H9 (cell line): Measurements from ENCODE around the gene DCC. TPM values are rescaled to one million over a fixed set of nuclear protein-coding genes. Genes with fewer than 3 reads are reported as not detected.

Experiments used
- DNase-seq: peaks from one replicate; pipeline ENCODE4 v3.0.0-alpha.2; 2017
- H2AFZ ChIP-seq: one replicate; pipeline ENCODE4 v1.6.1; 2013; ENCODE audit warnings: mild to moderate bottlenecking, low read length, control low read depth, moderate library complexity
- H2AK5ac ChIP-seq: 2 replicates; pipeline ENCODE4 v1.6.1; 2013; ENCODE audit warnings: low read length, control low read depth, mixed read lengths; ENCODE audit not compliant: insufficient read length
- H2BK120ac ChIP-seq: one replicate; pipeline ENCODE4 v1.6.1; 2013; ENCODE audit warnings: low read depth, mild to moderate bottlenecking, low read length, control low read depth, inconsistent platforms; ENCODE audit not compliant: poor library complexity, severe bottlenecking
- H2BK12ac ChIP-seq: 2 replicates; pipeline ENCODE4 v1.6.1; 2013; ENCODE audit warnings: low read length, control low read depth, mixed read lengths, low read depth; ENCODE audit not compliant: insufficient read length
- H2BK15ac ChIP-seq: 2 replicates; pipeline ENCODE4 v1.6.1; 2013; ENCODE audit warnings: low read depth, low read length, control low read depth
- H2BK20ac ChIP-seq: one replicate; pipeline ENCODE4 v1.6.1; 2013; ENCODE audit warnings: low read depth, mild to moderate bottlenecking, low read length, control low read depth, inconsistent platforms; ENCODE audit not compliant: poor library complexity, severe bottlenecking
- H2BK5ac ChIP-seq: 2 replicates; pipeline ENCODE4 v1.6.1; 2013; ENCODE audit warnings: low read length, control low read depth, mixed read lengths; ENCODE audit not compliant: insufficient read length
- H3K14ac ChIP-seq: 2 replicates; pipeline ENCODE4 v1.6.1; 2013; ENCODE audit warnings: low read length, control low read depth; ENCODE audit not compliant: insufficient read depth
- H3K18ac ChIP-seq: 2 replicates; pipeline ENCODE4 v1.6.1; 2013; ENCODE audit warnings: low read depth, mild to moderate bottlenecking, mixed read lengths, low read length, control low read depth; ENCODE audit not compliant: insufficient read length
- H3K23ac ChIP-seq: 2 replicates; pipeline ENCODE4 v1.6.1; 2013; ENCODE audit warnings: low read length, control low read depth, mixed read lengths, low read depth; ENCODE audit not compliant: insufficient read length
- H3K23me2 ChIP-seq: 2 replicates; pipeline ENCODE4 v1.6.1; 2013; ENCODE audit warnings: low read depth, mild to moderate bottlenecking, mixed read lengths, low read length, control low read depth; ENCODE audit not compliant: insufficient read length, poor library complexity, severe bottlenecking
- H3K27ac ChIP-seq: 2 replicates; pipeline ENCODE4 v1.5.1; 2013; ENCODE audit warnings: low read length, control low read depth, mixed read lengths, low read depth; ENCODE audit not compliant: insufficient read length
- H3K27me3 ChIP-seq: 2 replicates; pipeline ENCODE4 v1.6.1; 2013; ENCODE audit warnings: low read length, control low read depth, inconsistent platforms; ENCODE audit not compliant: insufficient read depth
- H3K4ac ChIP-seq: 2 replicates; pipeline ENCODE4 v1.6.1; 2013; ENCODE audit warnings: low read depth, mild to moderate bottlenecking, control low read depth, inconsistent platforms, low read length, moderate library complexity
- H3K4me1 ChIP-seq: 2 replicates; pipeline ENCODE4 v1.6.1; 2013; ENCODE audit warnings: low read length, control low read depth, inconsistent platforms; ENCODE audit not compliant: insufficient read depth
- H3K4me2 ChIP-seq: 2 replicates; pipeline ENCODE4 v1.6.1; 2013; ENCODE audit warnings: low read length, control low read depth, mixed read lengths; ENCODE audit not compliant: insufficient read length, insufficient read depth
- H3K56ac ChIP-seq: 2 replicates; pipeline ENCODE4 v1.6.1; 2013; ENCODE audit warnings: low read depth, mild to moderate bottlenecking, mixed read lengths, low read length, control low read depth; ENCODE audit not compliant: insufficient read length
- H3K79me1 ChIP-seq: 2 replicates; pipeline ENCODE4 v1.6.1; 2013; ENCODE audit warnings: low read depth, mild to moderate bottlenecking, moderate library complexity, low read length, control low read depth, inconsistent platforms; ENCODE audit not compliant: insufficient read depth, poor library complexity, severe bottlenecking
- H3K79me2 ChIP-seq: 2 replicates; pipeline ENCODE4 v1.6.1; 2013; ENCODE audit warnings: low read length, control low read depth, inconsistent platforms; ENCODE audit not compliant: insufficient read depth
- H3K9ac ChIP-seq: 2 replicates; pipeline ENCODE4 v1.6.1; 2013; ENCODE audit warnings: low read length, control low read depth, mixed read lengths; ENCODE audit not compliant: insufficient read length; ENCODE audit errors: extremely low read depth
- H3K9me3 ChIP-seq: one replicate; pipeline ENCODE4 v1.6.1; 2013; ENCODE audit warnings: low read depth, low read length, inconsistent platforms; ENCODE audit not compliant: control insufficient read depth
- H3T11ph ChIP-seq: one replicate; pipeline ENCODE4 v1.6.1; 2013; ENCODE audit warnings: mild to moderate bottlenecking, low read length, control low read depth, inconsistent platforms
- H4K20me1 ChIP-seq: one replicate; pipeline ENCODE4 v1.6.1; 2013; ENCODE audit not compliant: control insufficient read depth, insufficient read length, insufficient read depth
- H4K5ac ChIP-seq: 2 replicates; pipeline ENCODE4 v1.6.1; 2013; ENCODE audit warnings: low read depth, mild to moderate bottlenecking, mixed read lengths, low read length, control low read depth; ENCODE audit not compliant: insufficient read length
- H4K8ac ChIP-seq: replicated peaks from 2 replicates; pipeline ENCODE4 v1.6.1; 2013; ENCODE audit warnings: low read length, control low read depth, mixed read lengths, low read depth; ENCODE audit not compliant: insufficient read length
- H4K91ac ChIP-seq: 2 replicates; pipeline ENCODE4 v1.6.1; 2013; ENCODE audit warnings: low read depth, mild to moderate bottlenecking, moderate library complexity, mixed read lengths, low read length, control low read depth; ENCODE audit not compliant: insufficient read length
- H3K27ac Mint-ChIP-seq, 3 experiments: 2 replicates in 2 of 3; 3 replicates in 1 of 3; pipeline ENCODE4 v1.8.0; 2020 to 2021; ENCODE audit warnings: mixed read lengths in 3 of 3, mild to moderate bottlenecking in 1 of 3, moderate library complexity in 1 of 3
- H3K27me3 Mint-ChIP-seq: 2 replicates; pipeline ENCODE4 v1.8.0; 2021; ENCODE audit warnings: low read depth, mild to moderate bottlenecking, moderate library complexity, mixed read lengths
- H3K36me3 Mint-ChIP-seq, 3 experiments: 2 replicates in 2 of 3; 3 replicates in 1 of 3; pipeline ENCODE4 v1.8.0; 2020 to 2021; ENCODE audit warnings: low read depth in 3 of 3, mixed read lengths in 3 of 3; ENCODE audit not compliant: insufficient read depth in 1 of 3
- H3K4me1 Mint-ChIP-seq, 2 experiments: 2 replicates each; pipeline ENCODE4 v1.8.0; 2020; ENCODE audit warnings: mixed read lengths in 2 of 2
- H3K4me3 Mint-ChIP-seq, 2 experiments: 2 replicates in 1 of 2; 3 replicates in 1 of 2; pipeline ENCODE4 v1.8.0; 2020 to 2021; ENCODE audit warnings: mild to moderate bottlenecking in 2 of 2, mixed read lengths in 2 of 2, moderate library complexity in 1 of 2
- H3K9me3 Mint-ChIP-seq, 2 experiments: 2 replicates in 1 of 2; 3 replicates in 1 of 2; pipeline ENCODE4 v1.8.0; 2020; ENCODE audit warnings: mild to moderate bottlenecking in 2 of 2, mixed read lengths in 2 of 2, moderate library complexity in 1 of 2
- CTCF ChIP-seq: fragments of 200-600 bp; sonication (generic); conservative IDR thresholded peaks from 3 replicates; pipeline ENCODE4 v1.8.0; 2021; ENCODE audit warnings: antibody characterized with exemption, mild to moderate bottlenecking
- WGBS: extraction: QIAGEN DNeasy Blood & Tissue Kit; methylation state at CpG from one replicate; pipeline ENCODE4 v1.1.7; 2013; ENCODE audit warnings: missing lambda C conversion rate, low lambda C conversion rate, mixed read lengths; ENCODE audit not compliant: insufficient read length; ENCODE audit errors: extremely low coverage; 5-methylcytosine and 5-hydroxymethylcytosine counted together
- total RNA-seq: library from RNA; stranded (reverse); gene quantifications from 2 replicates; pipeline ENCODE4 v1.2.1, GENCODE V29; 2021

DCC gene
- total RNA-seq, 1 experiment from 2014 or later = 0.35 TPM

DNA sequence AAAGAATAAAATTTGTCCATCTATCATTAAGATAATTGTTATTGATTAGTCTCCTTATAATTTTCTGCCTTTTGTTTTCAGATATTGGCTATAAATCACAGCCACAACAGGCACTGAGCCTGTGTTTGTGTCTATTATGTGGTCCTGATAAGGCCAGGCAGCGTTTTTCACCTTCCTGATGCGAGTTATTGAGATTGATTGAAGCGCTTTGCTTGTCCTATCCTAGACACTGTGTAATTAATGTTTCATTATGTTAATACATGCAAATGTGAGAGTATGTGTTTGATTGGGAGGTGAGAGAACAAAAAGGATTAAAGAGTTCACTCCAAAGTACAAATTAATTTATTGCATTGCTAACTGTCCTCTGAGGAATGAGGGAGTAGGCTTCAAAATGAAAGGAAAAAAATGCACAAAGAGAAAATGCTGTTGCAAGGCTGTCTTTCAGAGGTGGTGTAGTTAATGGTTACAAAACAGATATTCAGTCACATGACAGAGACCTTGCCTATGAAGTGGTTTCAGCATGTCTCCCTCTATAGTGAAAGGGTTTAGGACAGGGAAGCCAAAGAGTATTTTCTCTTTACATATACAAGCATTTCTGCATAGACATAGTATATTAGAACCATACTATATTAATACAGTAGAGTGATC lies 391.1 kb downstream of the DCC start:
- Histone ChIP-seq H3T11ph (no peak overlapping the region), H2AK5ac (no peak overlapping the region), H4K5ac (no peak overlapping the region), H3K79me2 (no peaks in the 10 kb centered on the region), H3K27ac (no peak overlapping the region), H2AFZ (no peak overlapping the region), H3K23me2 (no peaks in the 10 kb centered on the region), H3K4me2 (no peak overlapping the region), H3K9me3 (no peaks in the 10 kb centered on the region), H3K4me1 (no peaks in the 10 kb centered on the region), H3K79me1 (no peaks in the 10 kb centered on the region), H2BK120ac (no peak overlapping the region), H3K23ac (no peak overlapping the region), H3K14ac (no peak overlapping the region), H3K4ac (no peak overlapping the region), H2BK15ac (no peak overlapping the region), H3K27me3 (no peaks in the 10 kb centered on the region), H3K56ac (no peak overlapping the region), H2BK20ac (no peak overlapping the region), H3K9ac (no peak overlapping the region), H2BK5ac (no peak overlapping the region), H2BK12ac (no peak overlapping the region), H4K20me1 (no peaks in the 10 kb centered on the region), H4K8ac (no peak overlapping the region), H3K18ac (no peak overlapping the region), H4K91ac (no peak overlapping the region)
- Mint-ChIP-seq H3K4me3 (no peak overlapping the region), H3K27ac (no peak overlapping the region), H3K27me3 (no peaks in the 10 kb centered on the region), H3K9me3 (no peaks in the 10 kb centered on the region), H3K36me3 (no peaks in the 10 kb centered on the region), H3K4me1 (no peaks in the 10 kb centered on the region)
- no peak for DNase-seq
- no peak for TF ChIP-seq CTCF
- WGBS = no CpG with 5 or more reads among the region's 3 CpGs
